Measurements from ENCODE around the gene IGF2BP3.
"Not testable (repeated sequence)": the region's sequence is repeated elsewhere in the genome, so short reads cannot be mapped to it uniquely, and the experiment has no call there.

IGF2BP3 gene

GRCh38 chr7:23341846-23342598 lies 128.3 kb downstream of the IGF2BP3 start:
- DNase-seq (ENCODE audit: low spot score): no peak

- no peak for DNase-seq (ENCODE audit: low spot score)
These were observed 131.4 kb downstream of the IGF2BP3 start for GRCh38 chr7:23338863-23339262.

- DNase-seq (ENCODE audit: low spot score): no peak
These were observed 131.9 kb downstream of the IGF2BP3 start for GRCh38 chr7:23338439-23338838.

GRCh38 chr7:23337374-23337773 lies 132.9 kb downstream of the IGF2BP3 start:
- DNase-seq (ENCODE audit: low spot score): no peak

- DNase-seq (ENCODE audit: low spot score): no peak
These were observed 133.4 kb downstream of the IGF2BP3 start for GRCh38 chr7:23336799-23337283.

GRCh38 chr7:23336086-23336485 lies 134.2 kb downstream of the IGF2BP3 start:
- no peak for DNase-seq (ENCODE audit: low spot score)

- no peak for DNase-seq (ENCODE audit: low spot score)
These were observed 134.7 kb downstream of the IGF2BP3 start for GRCh38 chr7:23335621-23336020.

GRCh38 chr7:23335136-23335535 lies 135.2 kb downstream of the IGF2BP3 start:
- DNase-seq (ENCODE audit: low spot score): no peak

GRCh38 chr7:23334482-23335056 lies 135.7 kb downstream of the IGF2BP3 start:
- DNase-seq (ENCODE audit: low spot score): no peak

GRCh38 chr7:23333671-23334246 lies 136.5 kb downstream of the IGF2BP3 start:
- no peak for DNase-seq (ENCODE audit: low spot score)

GRCh38 chr7:23332910-23333612 lies 137.2 kb downstream of the IGF2BP3 start:
- DNase-seq (ENCODE audit: low spot score): no peak

GRCh38 chr7:23332193-23332592 lies 138.1 kb downstream of the IGF2BP3 start:
- no peak for DNase-seq (ENCODE audit: low spot score)

- DNase-seq (ENCODE audit: low spot score): no peak
These were observed 139.2 kb downstream of the IGF2BP3 start for GRCh38 chr7:23331132-23331531.

GRCh38 chr7:23315366-23315765 lies 154.9 kb downstream of the IGF2BP3 start:
- no peak for DNase-seq (ENCODE audit: low spot score)

GRCh38 chr7:23312141-23312540 lies 158.2 kb downstream of the IGF2BP3 start:
- not testable (repeated sequence) for DNase-seq (ENCODE audit: low spot score)

- DNase-seq (ENCODE audit: low spot score): no peak
These were observed 161.5 kb downstream of the IGF2BP3 start for GRCh38 chr7:23308754-23309153.

GRCh38 chr7:23306936-23307521 lies 163.3 kb downstream of the IGF2BP3 start:
- DNase-seq (ENCODE audit: low spot score): no peak

GRCh38 chr7:23299770-23300300 lies 170.5 kb downstream of the IGF2BP3 start:
- DNase-seq (ENCODE audit: low spot score): no peak

- peak; percentile 96 for DNase-seq (ENCODE audit: low spot score)
These were observed 171.2 kb downstream of the IGF2BP3 start, which contains the start of gene MALSU1 for GRCh38 chr7:23298885-23299769. Gene MALSU1, plus strand, starts transcription at chr7:23299339. Its CDS starts 14 bp downstream, at chr7:23299353.

GRCh38 chr7:23298141-23298881 lies 172.0 kb downstream of the IGF2BP3 start:
- DNase-seq (ENCODE audit: low spot score): no peak
